GM23338 (cell line): Measurements from ENCODE around the gene SERTAD3. TPM values are rescaled to one million over a fixed set of nuclear protein-coding genes. Genes with fewer than 3 reads are reported as not detected.

Experiments
- ATAC-seq: fragments of 200-7000 bp; cut with Tn5 transposase; 3 replicates; pipeline ENCODE4 v1.9.1; 2020
- DNase-seq: peaks from one replicate; pipeline ENCODE4 v3.0.0-alpha.2; 2015; ENCODE audit warnings: low spot score
- H2AFZ ChIP-seq: fragments of 200-600 bp; sonication (generic); 2 replicates; pipeline ENCODE4 v1.8.0; 2016; ENCODE audit warnings: antibody characterized with exemption, mild to moderate bottlenecking, moderate library complexity
- H3F3A ChIP-seq: fragments of 200-600 bp; sonication (generic); replicated peaks from 2 replicates; pipeline ENCODE4 v1.8.0; 2017; ENCODE audit warnings: antibody characterized with exemption, mixed run types, low read depth
- H3K27ac ChIP-seq: fragments of 200-600 bp; sonication (generic); 2 replicates; pipeline ENCODE4 v1.6.1; 2016; ENCODE audit warnings: low read depth
- H3K27me3 ChIP-seq: fragments of 200-600 bp; sonication (generic); 2 replicates; pipeline ENCODE4 v1.8.0; 2016; ENCODE audit warnings: mild to moderate bottlenecking, mixed run types, moderate library complexity; ENCODE audit not compliant: insufficient read depth
- H3K36me3 ChIP-seq: fragments of 200-600 bp; sonication (generic); 2 replicates; pipeline ENCODE4 v1.8.0; 2016; ENCODE audit warnings: mild to moderate bottlenecking; ENCODE audit not compliant: insufficient read depth
- H3K4me1 ChIP-seq: fragments of 200-600 bp; sonication (generic); 2 replicates; pipeline ENCODE4 v1.8.0; 2016; ENCODE audit warnings: mild to moderate bottlenecking, moderate library complexity; ENCODE audit not compliant: insufficient read depth
- H3K4me2 ChIP-seq: fragments of 200-600 bp; sonication (generic); 2 replicates; pipeline ENCODE4 v1.7.1; 2017; ENCODE audit warnings: mixed run types
- H3K4me3 ChIP-seq: fragments of 200-600 bp; sonication (generic); 2 replicates; pipeline ENCODE4 v1.6.1; 2016; ENCODE audit warnings: mixed run types
- H3K79me2 ChIP-seq: fragments of 200-600 bp; sonication (generic); replicated peaks from 2 replicates; pipeline ENCODE4 v1.8.0; 2017; ENCODE audit warnings: mild to moderate bottlenecking; ENCODE audit not compliant: insufficient read depth
- H3K9me2 ChIP-seq: fragments of 200-600 bp; sonication (generic); 2 replicates; pipeline ENCODE4 v1.8.0; 2017; ENCODE audit not compliant: insufficient read depth
- H4K20me1 ChIP-seq: fragments of 200-600 bp; sonication (generic); replicated peaks from 2 replicates; pipeline ENCODE4 v1.8.0; 2017; ENCODE audit warnings: mild to moderate bottlenecking; ENCODE audit not compliant: insufficient read depth
- H3K27ac Mint-ChIP-seq: 2 replicates; pipeline ENCODE4 v1.8.0; 2020; ENCODE audit warnings: inconsistent platforms, mild to moderate bottlenecking, moderate library complexity, mixed read lengths
- H3K27me3 Mint-ChIP-seq: 3 replicates; pipeline ENCODE4 v1.8.0; 2022; ENCODE audit warnings: low read depth, mild to moderate bottlenecking, moderate library complexity, mixed read lengths, inconsistent platforms; ENCODE audit not compliant: insufficient read depth, poor library complexity
- H3K36me3 Mint-ChIP-seq: 3 replicates; pipeline ENCODE4 v1.8.0; 2021; ENCODE audit warnings: low read depth, mild to moderate bottlenecking, inconsistent platforms, moderate library complexity, mixed read lengths
- H3K4me1 Mint-ChIP-seq: 3 replicates; pipeline ENCODE4 v1.8.0; 2020; ENCODE audit warnings: mild to moderate bottlenecking, inconsistent platforms, mixed read lengths
- H3K4me3 Mint-ChIP-seq: 3 replicates; pipeline ENCODE4 v1.8.0; 2021; ENCODE audit warnings: moderate library complexity, mild to moderate bottlenecking, inconsistent platforms, mixed read lengths
- H3K9me3 Mint-ChIP-seq: 3 replicates; pipeline ENCODE4 v1.8.0; 2020; ENCODE audit warnings: moderate library complexity, mild to moderate bottlenecking, inconsistent platforms, mixed read lengths
- CREB1 ChIP-seq: fragments of 250-450 bp; sonication (Bioruptor Pico); IDR thresholded peaks from 2 replicates; pipeline ENCODE4 v1.5.0; 2020; ENCODE audit warnings: low read depth, mild to moderate bottlenecking, moderate library complexity
- CTCF ChIP-seq, 2 experiments: fragments of 200-600 bp in 1 of 2; sonication (generic) in 1 of 2; conservative IDR thresholded peaks; 2 replicates each; pipeline versions ENCODE4 v1.5.1 to v1.6.1; 2016 to 2017; ENCODE audit warnings: antibody characterized with exemption in 2 of 2, low read depth in 2 of 2, mild to moderate bottlenecking in 2 of 2, moderate library complexity in 1 of 2
- ETS1 ChIP-seq: IDR thresholded peaks from 2 replicates; pipeline ENCODE4 v1.6.1; 2016; ENCODE audit warnings: antibody characterized with exemption
- EZH2 ChIP-seq: fragments of 200-600 bp; sonication (generic); IDR thresholded peaks from one replicate; pipeline ENCODE4 v1.8.0; 2017; ENCODE audit warnings: antibody characterized with exemption, mild to moderate bottlenecking, low read depth; ENCODE audit not compliant: unreplicated experiment
- EZH2phosphoT487 ChIP-seq: fragments of 200-600 bp; sonication (generic); IDR thresholded peaks from one replicate; pipeline ENCODE4 v1.8.1; 2018; ENCODE audit warnings: antibody characterized with exemption; ENCODE audit not compliant: unreplicated experiment
- JUNB ChIP-seq: IDR thresholded peaks from one replicate; pipeline ENCODE4 v1.6.1; 2016; ENCODE audit warnings: antibody characterized with exemption; ENCODE audit not compliant: unreplicated experiment
- NANOG ChIP-seq: IDR thresholded peaks from 2 replicates; pipeline ENCODE4 v1.6.1; 2016; ENCODE audit warnings: antibody characterized with exemption, borderline replicate concordance
- POLR2AphosphoS5 ChIP-seq: IDR thresholded peaks from 2 replicates; pipeline ENCODE4 v1.6.1; 2016; ENCODE audit warnings: antibody characterized with exemption, low read depth
- STAT1 ChIP-seq: IDR thresholded peaks from one replicate; pipeline ENCODE4 v1.6.1; 2016; ENCODE audit warnings: antibody characterized with exemption; ENCODE audit not compliant: unreplicated experiment
- ZNF114 ChIP-seq: fragments of 250-450 bp; sonication (Bioruptor Pico); IDR thresholded peaks from 2 replicates; pipeline ENCODE4 v1.5.0; 2020; ENCODE audit warnings: mild to moderate bottlenecking, moderate library complexity
- ZNF331 ChIP-seq: fragments of 250-450 bp; sonication (Bioruptor Pico); IDR thresholded peaks from 2 replicates; pipeline ENCODE4 v1.5.0; 2020; ENCODE audit warnings: low read depth, mild to moderate bottlenecking, moderate library complexity
- ZNF462 ChIP-seq: fragments of 250-450 bp; sonication (Bioruptor Pico); IDR thresholded peaks from 2 replicates; pipeline ENCODE4 v1.5.0; 2020; ENCODE audit warnings: mild to moderate bottlenecking, moderate library complexity
- polyA plus RNA-seq: library from polyadenylated mRNA; unstranded; fragments of >200 nt; fragmentation: Nextera tagmentation; extraction: Ambion mirVana; gene quantifications from 2 replicates; pipeline ENCODE4 v1.2.1, GENCODE V29; 2016
- total RNA-seq: library from RNA; depleted of rRNA; stranded (reverse); fragments of >200 nt; shearing (Covaris generic); gene quantifications from 2 replicates; pipeline ENCODE4 v1.2.3, GENCODE V29; 2014

SERTAD3 gene
- total and polyA plus RNA-seq, 2 experiments from 2014 or later: 15.4 to 24.1 TPM

GRCh38 chr19:40418040-40418439, 26.1 kb downstream of the SERTAD3 start:
- ATAC-seq (no peak), DNase-seq (no peak)
- Histone ChIP-seq H3K4me3 (no peak overlapping the region), H3K27me3 (no peaks in the 10 kb centered on the region), H3K36me3 (no peaks in the 10 kb centered on the region), H2AFZ (no peak overlapping the region; the same call in 1 of the 2 replicates), H3K9me2 (no peaks in the 10 kb centered on the region), H4K20me1 (no peaks in the 10 kb centered on the region), H3K4me2 (no peak overlapping the region), H3K4me1 (peaks cover 18% of the 10 kb centered on the region), H3K27ac (no peak overlapping the region), H3K79me2 (no peaks in the 10 kb centered on the region), H3F3A (no peaks in the 10 kb centered on the region)
- Mint-ChIP-seq H3K27me3 (peaks cover 2% of the 10 kb centered on the region), H3K36me3 (peaks cover 9% of the 10 kb centered on the region), H3K9me3 (no peaks in the 10 kb centered on the region), H3K4me3 (no peak overlapping the region; the same call in 2 of the 3 replicates), H3K27ac (no peak overlapping the region), H3K4me1 (peaks cover 29% of the 10 kb centered on the region)
- TF ChIP-seq EZH2phosphoT487 (no peak), NANOG (no peak), EZH2 (no peak)

GRCh38 chr19:40417643-40417981, 26.5 kb downstream of the SERTAD3 start:
- Histone ChIP-seq H3K27ac (no peak overlapping the region), H3K27me3 (no peaks in the 10 kb centered on the region), H3K36me3 (no peaks in the 10 kb centered on the region), H3K79me2 (no peaks in the 10 kb centered on the region), H4K20me1 (no peaks in the 10 kb centered on the region), H3K4me2 (no peak overlapping the region), H2AFZ (no peak overlapping the region; the same call in 1 of the 2 replicates), H3K9me2 (no peaks in the 10 kb centered on the region), H3K4me1 (peaks cover 18% of the 10 kb centered on the region), H3K4me3 (no peak overlapping the region), H3F3A (no peaks in the 10 kb centered on the region)
- Mint-ChIP-seq H3K4me1 (peaks cover 29% of the 10 kb centered on the region), H3K27ac (no peak overlapping the region), H3K9me3 (no peaks in the 10 kb centered on the region), H3K36me3 (peaks cover 8% of the 10 kb centered on the region), H3K4me3 (no peak overlapping the region; the same call in 2 of the 3 replicates), H3K27me3 (peaks cover 2% of the 10 kb centered on the region)
- no peak for DNase-seq
- no peak for ATAC-seq
- TF ChIP-seq ZNF331 (CRISPR knock-in tag) (no peak), EZH2 (no peak), JUNB (no peak), ZNF114 (CRISPR knock-in tag) (no peak), CREB1 (CRISPR knock-in tag) (no peak), CTCF (conservative IDR thresholded peaks at IDR 0.05; ENCODE audit: low read depth in 2 of 2) (no peak), NANOG (no peak), EZH2phosphoT487 (no peak), POLR2AphosphoS5 (no peak), STAT1 (no peak), ZNF462 (CRISPR knock-in tag) (no peak), ETS1 (no peak)
